ENCODE data around the gene DCST1. TPM values are rescaled to one million over a fixed set of nuclear protein-coding genes. Genes with fewer than 3 reads are reported as not detected.

The DCST1 gene
- polyA plus RNA-seq, 6 donors from 2014 or later = not detected

DNA sequence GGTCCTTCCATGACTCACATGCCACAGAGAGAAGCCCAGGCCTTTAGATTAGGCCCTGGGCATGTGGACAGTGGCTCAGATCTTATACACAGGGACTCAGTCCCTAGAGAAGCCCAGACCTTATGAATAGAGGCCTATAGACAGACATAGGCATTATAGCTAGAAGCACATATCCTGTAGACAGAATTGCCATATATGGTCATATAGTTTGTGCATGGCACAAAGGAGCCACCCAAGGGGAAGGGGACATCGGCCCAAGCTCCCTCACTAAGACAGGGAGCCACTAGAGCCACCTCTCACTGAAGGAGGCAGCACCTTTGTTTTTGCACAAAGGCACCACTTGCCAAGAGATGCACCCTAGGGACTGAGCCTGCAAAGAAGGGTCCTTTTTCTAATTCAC is 42.7 kb downstream of the DCST1 start:
- no peak for ATAC-seq (ENCODE audit: low read depth in 2 of 2)
- Mint-ChIP-seq H3K36me3 (peaks cover 0 to 3% of the 10 kb centered on the region in 2 donors), H3K27me3 (peaks cover 16 to 17% (median 16%) of the 10 kb centered on the region in 3 donors), H3K27ac (no peak overlapping the region), H3K4me3 (no peak overlapping the region), H3K9me3 (peaks cover 0 to 1% (median 0%) of the 10 kb centered on the region in 7 donors), H3K4me1 (peaks cover 44 to 51% (median 47%) of the 10 kb centered on the region in 3 donors)
- DNase-seq = no peak

DNA sequence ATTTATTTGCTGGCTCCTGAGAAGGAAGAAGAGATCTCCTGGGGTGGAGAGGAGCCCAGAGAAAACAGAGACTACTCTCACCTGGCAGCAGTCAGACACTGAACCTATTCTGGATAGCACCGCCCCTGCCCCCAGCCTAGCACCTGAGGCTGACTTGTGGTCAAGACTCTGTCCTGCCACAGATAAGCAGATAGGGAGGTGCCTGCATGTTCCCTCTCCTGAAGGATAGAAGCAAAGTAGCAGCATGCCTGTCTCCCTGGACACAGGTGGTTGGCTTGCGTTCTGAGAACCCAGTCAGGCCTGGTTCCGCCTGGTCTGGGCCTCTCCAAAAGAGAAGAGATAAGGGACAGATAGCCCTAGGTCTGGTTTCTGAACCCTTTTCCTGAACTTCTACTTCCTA is 43.7 kb downstream of the DCST1 start:
- Mint-ChIP-seq H3K36me3 (peaks cover 0 to 8% of the 10 kb centered on the region in 2 donors), H3K4me3 (peak overlapping the region in 5 of 8 donors; percentile 34 to 85 (median 80)), H3K27me3 (peaks cover 24 to 26% (median 24%) of the 10 kb centered on the region in 3 donors), H3K9me3 (peaks cover 0 to 3% (median 0%) of the 10 kb centered on the region in 7 donors), H3K27ac (no peak overlapping the region), H3K4me1 (peaks cover 41 to 51% (median 44%) of the 10 kb centered on the region in 3 donors)
- DNase-seq (no peak), ATAC-seq (ENCODE audit: low read depth in 2 of 2) (no peak)

DNA sequence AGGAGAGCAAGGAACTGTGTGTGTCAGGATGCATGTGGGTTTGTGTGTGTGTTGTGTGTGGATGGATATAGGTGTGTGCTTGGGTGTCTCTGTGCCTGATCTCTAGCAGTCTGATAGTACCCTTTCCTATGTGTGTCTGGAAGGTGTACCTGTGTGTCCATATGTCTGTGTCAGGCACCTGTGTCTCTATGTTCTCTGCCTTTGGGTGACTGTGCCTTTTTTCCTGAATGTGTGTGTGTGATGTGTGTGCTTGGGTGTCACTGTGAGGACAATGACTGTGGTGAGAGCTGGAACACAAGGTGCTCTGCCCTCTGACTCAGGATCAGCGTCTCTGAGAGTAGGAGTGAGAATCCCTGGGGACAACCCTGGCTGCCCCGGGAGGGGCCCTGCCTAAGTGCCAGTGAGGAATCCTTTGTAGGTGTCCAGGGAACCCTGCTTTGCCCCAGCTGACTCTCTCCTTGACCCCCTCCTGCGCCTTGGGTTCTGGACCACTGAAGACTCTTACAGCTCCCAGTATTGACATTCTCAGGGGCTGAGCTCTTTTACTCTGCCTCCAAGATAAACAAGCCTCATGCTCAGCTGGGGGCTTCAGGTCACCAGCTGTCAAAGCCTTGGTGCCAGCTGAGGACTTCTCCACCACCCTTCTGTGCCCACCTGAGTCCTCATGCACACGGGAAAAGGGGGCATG is 44.3 kb downstream of the DCST1 start:
- H3K4me3 Mint-ChIP-seq = peak overlapping the region; percentile 30 to 87 (median 72)
- H3K27me3 Mint-ChIP-seq = peaks cover 30 to 32% (median 30%) of the 10 kb centered on the region in 3 donors
- ATAC-seq (ENCODE audit: low read depth in 2 of 2) (no peak), DNase-seq (no peak)
- H3K4me1 Mint-ChIP-seq = peaks cover 43 to 54% (median 47%) of the 10 kb centered on the region in 3 donors
- H3K9me3 Mint-ChIP-seq = peaks cover 0 to 3% (median 0%) of the 10 kb centered on the region in 7 donors
- peaks cover 0 to 8% of the 10 kb centered on the region in 2 donors for H3K36me3 Mint-ChIP-seq
- no peak overlapping the region for H3K27ac Mint-ChIP-seq

DNA sequence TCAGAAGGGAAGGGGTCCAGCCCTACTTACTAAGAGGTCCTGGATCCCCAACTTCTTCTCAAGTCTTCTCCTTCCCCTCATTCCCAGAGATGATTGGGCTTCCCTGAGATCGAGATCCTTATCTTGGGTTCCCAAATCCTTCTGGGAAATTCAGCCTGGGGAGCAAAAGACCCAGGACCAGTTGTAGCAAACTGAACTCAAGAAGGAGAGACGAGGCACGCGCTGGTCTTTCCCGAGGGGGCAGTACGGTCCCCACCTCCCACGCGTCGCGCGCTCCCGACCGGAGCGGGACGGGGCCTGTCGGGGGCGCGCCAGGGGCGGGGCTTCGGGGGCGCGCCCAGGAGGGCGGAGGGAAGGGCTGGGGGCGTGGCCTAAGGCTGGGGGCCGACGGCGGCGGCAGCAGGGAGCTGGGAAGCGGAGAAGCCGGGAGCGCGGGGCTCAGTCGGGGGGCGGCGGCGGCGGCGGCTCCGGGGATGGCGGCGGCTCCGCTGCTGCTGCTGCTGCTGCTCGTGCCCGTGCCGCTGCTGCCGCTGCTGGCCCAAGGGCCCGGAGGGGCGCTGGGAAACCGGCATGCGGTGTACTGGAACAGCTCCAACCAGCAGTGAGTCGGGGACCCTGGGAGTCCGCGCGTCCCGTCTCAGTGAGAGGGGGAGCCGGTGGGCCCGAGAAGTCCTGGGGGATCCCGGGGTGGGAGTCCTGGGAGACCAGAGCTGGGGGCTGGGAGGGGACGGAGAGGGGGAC is 45.0 kb downstream of the DCST1 start, which contains the start of gene EFNA3:
Gene EFNA3, plus strand, starts transcription at position 369 of the 741 bp plus-strand sequence. Its CDS starts 105 bp downstream, at position 474.
- Mint-ChIP-seq H3K4me3 (peak within 1 kb of the TSS; percentile 66 to 96 (median 84)), H3K9me3 (peaks cover 0 to 3% (median 0%) of the 10 kb centered on the region in 7 donors), H3K36me3 (peaks cover 0 to 8% of the 10 kb centered on the region in 2 donors), H3K27ac (peak within 1 kb of the TSS in 4 of 6 donors; percentile 53 to 83 (median 58)), H3K27me3 (peaks cover 31 to 39% (median 37%) of the 10 kb centered on the region in 3 donors), H3K4me1 (peaks cover 42 to 50% (median 45%) of the 10 kb centered on the region in 3 donors)
- DNase-seq (peak; percentile 50), ATAC-seq (ENCODE audit: low read depth in 2 of 2) (peak; percentile 37 to 38)

DNA sequence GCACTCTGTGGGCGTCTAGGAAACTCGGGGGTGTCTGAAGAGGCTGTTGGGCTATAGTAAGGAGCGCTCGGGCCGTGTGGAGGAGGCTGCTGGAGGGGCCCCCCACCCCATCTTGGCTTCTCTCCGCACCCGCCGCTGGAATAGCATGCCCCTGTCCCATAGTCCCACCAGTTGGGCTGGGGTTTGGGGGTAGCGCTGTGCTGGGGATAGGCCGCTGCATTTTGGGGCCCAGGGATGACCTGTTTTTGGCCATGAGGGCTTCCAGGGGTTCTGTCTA is 45.5 kb downstream of the DCST1 start:
- DNase-seq = no peak
- H3K27ac Mint-ChIP-seq = peak overlapping the region in 3 of 6 donors; percentile 53 to 83 (median 59)
- H3K27me3 Mint-ChIP-seq = peaks cover 36 to 44% (median 42%) of the 10 kb centered on the region in 3 donors
- peaks cover 0 to 8% of the 10 kb centered on the region in 2 donors for H3K36me3 Mint-ChIP-seq
- H3K9me3 Mint-ChIP-seq = peaks cover 0 to 3% (median 0%) of the 10 kb centered on the region in 7 donors
- H3K4me3 Mint-ChIP-seq = peak overlapping the region; percentile 66 to 96 (median 84)
- H3K4me1 Mint-ChIP-seq = peaks cover 43 to 50% (median 46%) of the 10 kb centered on the region in 3 donors
- ATAC-seq (ENCODE audit: low read depth in 2 of 2) = peak; percentile 1 to 2

DNA sequence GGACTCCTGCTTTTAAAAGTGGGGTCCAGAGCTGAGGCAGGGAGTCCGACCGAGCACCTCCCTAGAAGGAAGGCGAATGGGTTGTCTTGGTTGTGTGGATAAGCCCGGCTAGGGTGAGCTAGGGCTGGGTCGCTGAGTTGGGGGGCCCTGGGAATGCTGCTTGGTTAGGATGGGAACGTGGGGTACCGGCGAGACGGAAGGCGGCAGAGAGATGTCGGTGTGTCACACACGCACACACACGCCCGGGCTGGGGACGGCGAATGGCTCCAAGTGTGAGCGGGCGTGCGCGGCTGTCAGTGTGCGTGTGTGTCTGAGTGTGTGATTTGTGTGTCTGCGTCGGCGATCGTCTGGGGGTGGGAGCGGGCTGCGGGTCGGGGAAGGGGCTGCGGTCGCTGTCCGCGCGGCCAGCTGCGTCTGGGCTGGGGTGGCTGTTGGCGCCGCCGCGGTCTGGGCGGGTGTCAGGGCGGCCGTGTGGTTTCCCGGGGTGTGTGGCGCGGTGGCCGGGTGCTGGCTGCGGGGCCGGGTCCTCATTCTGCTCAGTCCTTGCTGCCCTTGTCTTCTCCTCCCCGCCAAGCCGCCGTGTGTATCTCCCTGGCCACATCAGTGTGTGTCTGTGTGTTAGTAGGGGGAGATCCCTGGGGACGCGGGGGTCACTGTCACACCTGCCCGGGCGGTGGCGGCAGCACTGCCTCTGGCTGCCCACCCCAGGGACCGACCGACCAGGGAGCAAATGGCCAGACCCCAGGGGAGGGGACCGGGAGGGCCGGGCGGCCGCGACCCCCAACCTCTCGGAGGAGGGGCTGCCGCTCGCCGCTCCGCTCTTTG is 46.1 kb downstream of the DCST1 start:
- DNase-seq = peak; percentile 24
- Mint-ChIP-seq H3K9me3 (peaks cover 0 to 3% (median 0%) of the 10 kb centered on the region in 7 donors), H3K4me1 (peaks cover 43 to 55% (median 51%) of the 10 kb centered on the region in 3 donors)

DNA sequence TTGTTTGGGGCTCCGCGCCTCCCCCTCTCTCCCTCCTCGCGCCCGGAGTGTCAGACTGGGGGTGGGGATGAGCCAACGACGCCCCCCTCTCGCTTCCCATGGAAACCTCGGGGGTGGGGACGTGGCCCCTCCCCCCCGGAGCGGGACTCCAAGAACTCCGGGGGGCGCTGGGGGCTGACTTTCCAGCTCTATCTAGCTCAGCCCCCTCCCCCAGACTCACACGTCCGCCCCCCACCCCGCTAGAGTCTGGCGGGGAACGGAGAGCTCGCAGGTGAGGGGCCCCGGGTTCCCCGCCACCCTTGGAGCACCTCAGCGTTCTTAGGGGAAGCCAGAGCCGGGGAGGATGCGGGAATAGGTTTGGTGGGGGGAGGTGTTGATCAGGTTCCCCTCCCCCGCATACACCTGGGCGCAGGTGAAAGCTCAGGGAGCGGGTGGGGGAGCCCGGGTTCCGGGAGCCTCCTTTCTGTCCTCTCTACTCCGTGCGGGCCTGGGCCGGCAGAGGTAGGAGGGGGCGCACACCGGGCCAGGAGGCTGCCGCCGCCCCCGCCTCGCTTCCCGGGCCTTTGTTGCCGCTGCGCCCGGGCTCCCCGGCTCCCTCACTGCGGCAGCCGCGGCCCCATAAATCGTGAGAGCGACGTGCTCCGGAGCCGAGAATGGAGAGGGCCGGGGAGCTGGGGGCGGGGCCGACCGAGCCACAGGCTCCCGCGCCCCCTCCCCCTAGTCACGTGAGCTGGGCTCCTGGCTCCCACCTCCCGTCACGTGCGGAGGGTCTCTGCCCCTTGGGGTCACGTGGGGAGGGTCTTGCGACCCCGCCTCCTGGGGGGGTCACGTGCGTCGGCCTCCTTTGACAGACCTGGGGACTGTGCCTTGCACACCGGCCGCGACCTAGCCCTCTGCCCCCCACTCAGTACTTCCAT is 46.9 kb downstream of the DCST1 start:
- Mint-ChIP-seq H3K27ac (no peak overlapping the region), H3K9me3 (peaks cover 0 to 3% (median 0%) of the 10 kb centered on the region in 7 donors), H3K4me1 (peaks cover 49 to 64% (median 57%) of the 10 kb centered on the region in 3 donors), H3K4me3 (peak overlapping the region; percentile 67 to 91 (median 86)), H3K27me3 (peaks cover 41 to 47% (median 47%) of the 10 kb centered on the region in 3 donors), H3K36me3 (peaks cover 0 to 8% of the 10 kb centered on the region in 2 donors)
- ATAC-seq (ENCODE audit: low read depth in 2 of 2) (no peak), DNase-seq (no peak)

More for the DNA sequence above, 46.1 kb downstream of the DCST1 start:
- peak; percentile 14 to 18 for ATAC-seq (ENCODE audit: low read depth in 2 of 2)
- Mint-ChIP-seq H3K27me3 (peaks cover 40 to 47% (median 47%) of the 10 kb centered on the region in 3 donors), H3K36me3 (peaks cover 0 to 8% of the 10 kb centered on the region in 2 donors), H3K27ac (peak overlapping the region in 4 of 6 donors; percentile 53 to 83 (median 58)), H3K4me3 (peak overlapping the region; percentile 66 to 96 (median 84))

DNA sequence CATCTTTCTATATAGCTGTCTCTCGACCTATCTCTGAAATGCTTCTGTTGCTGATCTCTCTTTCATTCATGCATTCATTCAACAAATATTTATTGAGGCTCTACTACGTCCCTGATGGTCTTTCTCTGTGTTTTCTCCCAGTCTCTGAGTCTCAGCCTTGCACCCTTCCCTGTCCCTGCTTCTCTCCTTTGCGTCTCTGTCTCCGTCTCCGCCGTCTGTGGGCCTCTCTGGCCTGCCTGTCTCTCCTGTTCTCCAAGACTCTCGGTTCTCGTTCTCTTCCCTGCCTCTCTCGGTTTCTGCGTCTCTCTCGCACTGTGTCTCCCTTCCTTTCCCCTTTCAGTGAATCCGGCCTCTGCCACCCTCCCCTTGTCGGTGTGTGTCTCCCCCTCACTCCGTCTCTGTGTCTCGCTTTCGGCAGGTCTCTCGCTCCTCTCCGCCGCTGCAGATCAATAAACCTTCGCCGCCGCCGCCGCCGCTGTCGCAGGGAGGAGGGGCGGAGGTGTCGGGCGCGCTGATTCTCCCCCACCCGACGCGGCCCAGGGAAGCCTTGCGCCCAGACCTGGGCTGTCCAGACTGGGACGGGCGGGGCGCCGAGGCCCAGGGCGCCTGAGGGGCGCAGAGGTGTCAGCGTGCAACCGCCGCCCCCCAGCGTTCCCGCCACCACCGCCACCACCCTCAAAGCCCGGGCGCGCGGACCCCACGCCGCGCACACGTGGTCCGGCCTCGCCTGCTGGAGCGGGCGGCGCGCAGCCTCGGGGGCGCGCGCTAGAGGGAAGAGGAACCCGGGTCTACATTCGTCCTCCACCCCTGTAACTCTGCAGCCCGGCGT is 48.1 kb downstream of the DCST1 start:
- peaks cover 57 to 72% (median 64%) of the 10 kb centered on the region in 3 donors for H3K4me1 Mint-ChIP-seq
- ATAC-seq (ENCODE audit: low read depth in 2 of 2) = no peak

DNA sequence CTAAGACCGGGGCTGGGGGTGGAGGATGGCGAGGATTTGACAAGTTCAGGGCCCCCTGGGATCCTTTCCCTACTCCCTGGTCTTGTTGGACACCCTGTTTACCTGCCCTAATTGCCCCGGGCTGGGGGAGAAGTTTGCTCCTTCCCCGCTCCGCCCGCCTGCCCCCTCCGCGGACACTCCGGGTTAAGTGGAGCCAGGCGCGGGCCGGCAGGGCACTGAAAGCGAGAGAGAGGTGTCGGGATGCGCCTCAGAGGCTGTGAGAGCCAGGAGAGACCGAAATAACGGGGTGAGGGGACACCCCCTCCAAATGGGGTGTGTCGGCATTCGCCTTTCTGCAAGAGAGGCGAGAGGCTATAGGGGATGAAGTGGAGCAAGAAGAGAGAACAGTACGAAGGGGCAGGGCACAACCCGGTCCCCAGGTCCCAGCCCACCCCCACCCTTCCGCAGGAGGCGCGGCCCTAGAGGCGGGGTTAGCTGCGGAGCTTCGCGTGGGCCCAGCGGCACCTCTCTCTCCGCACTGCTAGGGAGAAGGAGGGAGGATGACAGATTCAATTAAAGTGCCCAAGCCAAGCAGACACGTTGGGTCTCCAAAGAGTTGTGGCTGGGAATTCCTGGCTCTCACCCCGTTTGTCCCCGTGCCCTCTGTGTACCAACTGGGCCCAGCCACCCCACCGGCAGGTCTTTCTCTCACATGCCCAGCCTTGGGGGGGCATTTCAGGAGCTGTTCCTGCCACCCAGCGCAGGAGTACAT is 48.9 kb downstream of the DCST1 start:
- H3K9me3 Mint-ChIP-seq = peaks cover 0 to 3% (median 0%) of the 10 kb centered on the region in 7 donors
- H3K27ac Mint-ChIP-seq = peak overlapping the region in 1 of 6 donors; percentile 91
- H3K27me3 Mint-ChIP-seq = peaks cover 40 to 47% (median 47%) of the 10 kb centered on the region in 3 donors
- peaks cover 59 to 72% (median 64%) of the 10 kb centered on the region in 3 donors for H3K4me1 Mint-ChIP-seq
- DNase-seq = no peak
- peaks cover 0 to 8% of the 10 kb centered on the region in 2 donors for H3K36me3 Mint-ChIP-seq
- peak overlapping the region; percentile 73 to 90 (median 81) for H3K4me3 Mint-ChIP-seq
- no peak for ATAC-seq (ENCODE audit: low read depth in 2 of 2)

More for the DNA sequence above, 48.1 kb downstream of the DCST1 start:
- DNase-seq = peak; percentile 25
- Mint-ChIP-seq H3K27ac (peak overlapping the region in 4 of 6 donors; percentile 9 to 53 (median 35)), H3K4me3 (peak overlapping the region; percentile 80 to 91 (median 86)), H3K9me3 (peaks cover 0 to 3% (median 0%) of the 10 kb centered on the region in 7 donors), H3K27me3 (peaks cover 41 to 47% (median 47%) of the 10 kb centered on the region in 3 donors), H3K36me3 (peaks cover 0 to 8% of the 10 kb centered on the region in 2 donors)

DNA sequence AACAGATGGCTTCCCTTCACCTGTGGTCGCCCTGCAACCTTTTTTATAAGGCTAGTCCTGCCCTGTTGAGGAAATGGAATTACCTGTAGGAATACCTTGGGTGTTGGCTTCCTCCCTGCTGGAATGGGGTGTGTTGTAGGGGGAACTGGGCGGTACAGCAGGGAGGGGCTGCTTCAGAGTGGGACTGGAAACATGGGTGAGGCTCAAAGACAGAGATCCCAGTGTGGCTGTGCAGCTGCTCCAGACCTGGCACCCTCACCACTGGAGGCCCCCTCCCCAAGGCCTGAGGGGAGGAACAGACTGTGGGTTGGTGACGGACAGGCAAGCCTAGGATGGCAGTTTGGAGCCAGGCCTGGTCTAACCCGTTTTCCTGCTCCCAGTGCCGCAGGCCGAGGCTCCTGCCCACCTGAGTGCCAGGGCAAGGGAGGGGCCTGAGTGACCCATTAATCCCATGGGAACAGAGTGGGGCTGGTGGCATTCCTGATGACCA is 49.5 kb downstream of the DCST1 start:
- H3K9me3 Mint-ChIP-seq = peaks cover 0 to 3% (median 0%) of the 10 kb centered on the region in 7 donors
- H3K27me3 Mint-ChIP-seq = peaks cover 35 to 47% (median 47%) of the 10 kb centered on the region in 3 donors
- DNase-seq = no peak
- H3K4me3 Mint-ChIP-seq = peak overlapping the region in 7 of 8 donors; percentile 22 to 90 (median 76)
- H3K4me1 Mint-ChIP-seq = peaks cover 59 to 67% (median 60%) of the 10 kb centered on the region in 3 donors
- peaks cover 0 to 8% of the 10 kb centered on the region in 2 donors for H3K36me3 Mint-ChIP-seq
- H3K27ac Mint-ChIP-seq = no peak overlapping the region
- ATAC-seq (ENCODE audit: low read depth in 2 of 2) = no peak

Data from naive B cell (primary cell).